ENCODE measurements around the gene ACSM2A. TPM values are rescaled to one million over a fixed set of nuclear protein-coding genes. Genes with fewer than 3 reads are reported as not detected.
"Not testable (repeated sequence)": the region's sequence is repeated elsewhere in the genome, so short reads cannot be mapped to it uniquely, and the experiment has no call there.

ACSM2A gene
- under 0.01 and 0.13 TPM in 2 replicates for total RNA-seq

- not testable (repeated sequence) for DNase-seq (ENCODE audit: low read depth in 2 of 2)
Measured at GRCh38 chr16:20451364-20451763, at the start of gene ACSM2A. TSS of gene ACSM2A (plus strand) at chr16:20451521. CDS start at chr16:20460115, 8,594 bp downstream.

- no peak for DNase-seq (ENCODE audit: low read depth in 2 of 2)
Measured at GRCh38 chr16:20402651-20403050, 48.7 kb upstream of the ACSM2A start.

DNA sequence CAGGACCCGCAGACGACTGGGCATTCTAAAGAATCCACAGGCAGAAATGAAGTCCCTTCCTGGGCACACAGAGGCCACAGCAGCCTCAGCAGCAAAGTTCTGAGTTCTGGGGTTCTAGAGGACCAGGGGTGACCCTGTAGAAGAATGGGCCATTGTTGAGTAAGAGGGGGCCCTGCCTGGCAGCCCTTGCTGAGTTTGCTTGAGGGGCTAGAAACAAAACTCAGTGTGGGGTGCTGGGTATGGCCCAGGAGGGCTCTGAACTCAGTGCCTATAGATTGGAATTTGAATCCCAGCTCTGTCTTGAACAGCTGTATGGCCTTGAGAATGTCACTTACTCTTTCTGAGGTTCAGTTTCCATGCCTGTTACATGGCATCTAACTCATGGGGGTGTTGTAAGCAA, 46.7 kb upstream of the ACSM2A start, which contains the start of gene PDILT:
PDILT (minus strand) TSS at position 101 of the 400 bp plus-strand sequence. CDS start 5,437 bp downstream, outside the sequence.
- no peak for DNase-seq (ENCODE audit: low read depth in 2 of 2)

DNA sequence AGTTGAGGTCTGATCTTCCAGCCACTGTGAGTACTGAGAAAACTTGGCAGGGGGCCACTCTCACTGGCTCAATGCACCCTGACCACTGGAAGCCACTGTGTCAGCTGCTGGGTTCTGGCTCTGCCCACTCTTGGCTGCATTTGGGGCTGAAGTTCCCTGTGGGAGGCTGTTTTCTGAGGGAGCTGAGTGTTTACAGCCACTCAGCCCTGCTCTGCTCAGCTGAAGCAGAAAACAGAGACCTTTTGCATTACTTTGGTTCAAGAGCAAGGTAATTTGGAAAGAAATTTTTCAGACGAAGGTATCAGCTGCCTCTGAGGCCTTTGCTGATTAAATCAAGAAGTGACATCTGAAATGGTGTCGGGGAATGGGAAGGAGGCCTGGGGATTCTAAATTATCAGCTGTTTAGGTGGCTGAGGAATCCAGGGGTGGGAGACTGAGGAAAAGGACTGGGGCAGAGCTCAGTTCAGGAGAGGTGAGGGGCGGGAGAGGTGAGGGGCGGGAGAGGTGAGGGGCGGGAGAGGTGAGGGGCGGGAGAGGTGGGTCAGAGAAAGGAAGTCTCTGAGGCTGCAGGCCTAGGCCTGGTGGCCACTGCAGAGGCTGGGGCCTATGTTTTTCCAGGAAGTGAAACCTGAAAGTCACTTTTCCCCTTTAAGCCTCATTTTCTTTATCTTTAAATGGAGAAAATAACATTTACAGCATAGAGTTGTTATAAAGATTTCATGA, 41.8 kb upstream of the ACSM2A start, which contains the start of gene ACSM5:
ACSM5 (plus strand) TSS at position 137 of the 723 bp plus-strand sequence. CDS start 1,951 bp downstream, outside the sequence.
- DNase-seq (ENCODE audit: low read depth in 2 of 2) = no peak

- DNase-seq (ENCODE audit: low read depth in 2 of 2) = peak in 1 of 2 donors; percentile 6
Measured at GRCh38 chr16:20410121-20410723, 41.1 kb upstream of the ACSM2A start.

DNA sequence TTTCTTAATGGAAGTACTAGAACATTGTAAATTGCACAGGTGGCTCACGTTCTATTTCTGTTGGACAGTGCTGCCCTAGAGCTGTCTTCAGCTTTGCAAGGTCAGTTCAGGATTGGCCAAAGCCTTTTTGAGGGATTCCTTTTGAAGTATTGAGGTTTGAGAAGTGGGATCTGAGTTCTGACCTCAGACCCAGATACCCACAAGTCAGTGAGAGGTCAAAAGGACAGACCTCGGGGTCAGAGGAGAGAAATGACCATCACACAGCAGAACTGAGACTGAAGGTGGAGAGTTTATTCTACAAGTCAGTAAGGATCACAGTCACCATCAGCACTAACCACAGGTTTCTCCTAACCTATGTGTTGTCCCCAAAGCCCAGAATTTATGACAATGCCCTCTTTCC, 40.3 kb upstream of the ACSM2A start:
- DNase-seq (ENCODE audit: low read depth in 2 of 2) = no peak

GRCh38 chr16:20415541-20415940, 35.8 kb upstream of the ACSM2A start:
- no peak for DNase-seq (ENCODE audit: low read depth in 2 of 2)

- DNase-seq (ENCODE audit: low read depth in 2 of 2) = not testable (repeated sequence)
Measured at GRCh38 chr16:20419093-20419492, 32.2 kb upstream of the ACSM2A start.

DNA sequence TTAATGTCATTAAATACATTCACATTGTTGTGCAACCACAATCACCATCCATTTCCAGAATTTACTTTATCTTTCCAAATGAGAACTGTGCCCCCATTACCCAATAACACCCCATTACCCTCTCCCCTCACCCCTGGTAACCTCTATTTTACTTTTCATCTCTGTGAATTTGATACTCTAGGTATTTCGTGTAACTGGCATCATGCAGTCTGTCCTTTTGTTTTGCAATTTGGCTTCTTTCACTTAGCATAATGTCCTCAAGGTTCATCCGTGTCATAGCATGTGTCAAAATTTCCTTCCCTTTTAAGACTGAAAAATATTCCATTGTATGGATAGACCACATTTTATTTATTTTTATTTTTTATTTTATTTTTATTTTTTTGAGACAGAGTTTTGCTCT, 29.6 kb upstream of the ACSM2A start:
- not testable (repeated sequence) for DNase-seq (ENCODE audit: low read depth in 2 of 2)

DNA sequence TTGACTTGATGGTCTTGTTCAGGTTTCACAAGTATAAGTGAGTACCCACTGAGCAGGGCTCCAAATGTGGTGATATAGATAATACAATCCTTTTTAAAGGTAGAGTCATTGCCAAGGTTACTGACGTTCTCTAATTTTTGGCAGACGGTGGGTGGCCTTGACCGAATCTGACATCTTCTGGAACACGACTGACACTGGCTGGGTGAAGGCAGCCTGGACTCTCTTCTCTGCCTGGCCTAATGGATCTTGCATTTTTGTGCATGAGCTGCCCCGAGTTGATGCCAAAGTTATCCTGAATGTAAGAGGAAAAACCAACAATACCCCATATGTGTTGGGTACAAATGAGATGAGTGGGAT, 27.6 kb upstream of the ACSM2A start:
- DNase-seq (ENCODE audit: low read depth in 2 of 2) = not testable (repeated sequence)

DNA sequence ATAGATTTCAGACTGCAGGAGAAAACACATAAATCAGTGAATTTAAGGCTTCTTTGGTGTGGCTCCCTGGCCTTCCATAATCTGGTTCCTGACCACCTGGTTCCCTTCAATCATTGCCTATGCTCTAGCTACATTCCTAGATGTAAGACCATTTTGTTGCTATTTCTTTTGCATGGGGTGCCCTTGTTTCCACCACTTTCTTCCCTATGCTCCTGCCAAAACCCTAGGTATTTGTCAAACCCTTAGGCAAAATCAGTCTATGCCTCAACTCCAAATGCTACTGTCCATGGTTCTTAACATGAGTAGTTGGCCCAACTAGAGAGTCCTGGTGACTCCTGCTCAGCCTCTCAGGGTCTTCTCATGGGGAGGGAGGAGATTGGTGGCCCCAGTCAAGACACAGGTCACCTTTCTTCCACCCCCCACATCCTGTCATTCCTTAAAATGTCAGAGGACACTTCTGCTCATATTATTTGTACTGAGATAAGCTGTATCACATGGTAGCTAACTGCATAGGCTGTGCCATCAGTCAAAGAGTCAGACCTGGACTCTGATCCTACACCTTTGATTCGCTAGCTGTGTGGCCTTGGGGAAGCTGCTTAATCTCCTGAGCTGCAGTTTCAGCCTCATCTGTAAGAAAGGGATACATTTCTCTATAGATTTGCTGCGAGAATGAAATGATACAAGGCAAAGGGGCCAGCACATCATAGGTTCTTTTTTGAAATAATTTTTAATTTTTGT, 27.0 kb upstream of the ACSM2A start:
- no peak for DNase-seq (ENCODE audit: low read depth in 2 of 2)

GRCh38 chr16:20427401-20427797, 23.9 kb upstream of the ACSM2A start:
- not testable (repeated sequence) for DNase-seq (ENCODE audit: low read depth in 2 of 2)

DNA sequence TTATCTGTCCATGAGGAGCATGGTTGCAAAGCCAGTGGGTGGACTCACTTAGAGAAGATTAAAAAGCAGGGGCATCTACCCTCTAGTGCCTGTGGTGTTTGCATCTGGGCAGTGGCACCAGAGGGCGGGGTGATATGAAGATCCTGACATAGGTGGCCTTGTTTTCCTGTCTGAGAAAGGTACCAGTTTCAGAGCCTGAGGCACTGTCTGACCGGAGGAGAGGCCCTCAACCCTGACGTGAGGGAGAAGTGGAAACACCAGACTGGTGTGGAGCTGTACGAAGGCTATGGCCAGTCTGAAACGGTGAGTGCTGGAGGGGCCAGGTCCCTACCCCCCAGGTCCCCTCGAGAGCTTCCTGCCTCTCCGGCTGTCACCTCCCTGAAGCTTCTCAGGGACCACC, 21.8 kb upstream of the ACSM2A start:
- DNase-seq (ENCODE audit: low read depth in 2 of 2) = not testable (repeated sequence)

GRCh38 chr16:20430480-20430879, 20.8 kb upstream of the ACSM2A start:
- DNase-seq (ENCODE audit: low read depth in 2 of 2) = not testable (repeated sequence)

GRCh38 chr16:20430948-20431347, 20.4 kb upstream of the ACSM2A start:
- no peak for DNase-seq (ENCODE audit: low read depth in 2 of 2)

- not testable (repeated sequence) for DNase-seq (ENCODE audit: low read depth in 2 of 2)
Measured at GRCh38 chr16:20438950-20439349, 12.4 kb upstream of the ACSM2A start.

DNA sequence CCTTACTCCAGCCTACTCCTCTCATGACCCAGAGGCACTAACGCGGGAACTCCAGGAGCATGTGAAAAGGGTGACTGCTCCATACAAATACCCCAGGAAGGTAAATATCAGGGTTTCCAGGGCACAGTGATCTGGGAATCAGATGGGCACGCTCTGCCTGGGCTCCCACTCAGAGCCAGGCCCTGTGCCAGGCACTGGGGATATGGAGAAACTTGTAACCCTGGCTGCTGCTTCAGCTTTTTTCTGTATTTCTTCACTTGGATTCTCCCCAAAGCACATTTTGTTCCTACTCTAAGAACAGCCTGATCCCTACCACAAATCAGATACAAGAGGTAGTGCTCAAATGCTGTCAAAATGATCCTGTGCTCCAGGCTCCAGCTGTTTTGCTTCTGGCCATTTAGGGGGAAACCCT, 11.5 kb upstream of the ACSM2A start:
- not testable (repeated sequence) for DNase-seq (ENCODE audit: low read depth in 2 of 2)

GRCh38 chr16:20440731-20441130, 10.6 kb upstream of the ACSM2A start:
- DNase-seq (ENCODE audit: low read depth in 2 of 2) = not testable (repeated sequence)

DNA sequence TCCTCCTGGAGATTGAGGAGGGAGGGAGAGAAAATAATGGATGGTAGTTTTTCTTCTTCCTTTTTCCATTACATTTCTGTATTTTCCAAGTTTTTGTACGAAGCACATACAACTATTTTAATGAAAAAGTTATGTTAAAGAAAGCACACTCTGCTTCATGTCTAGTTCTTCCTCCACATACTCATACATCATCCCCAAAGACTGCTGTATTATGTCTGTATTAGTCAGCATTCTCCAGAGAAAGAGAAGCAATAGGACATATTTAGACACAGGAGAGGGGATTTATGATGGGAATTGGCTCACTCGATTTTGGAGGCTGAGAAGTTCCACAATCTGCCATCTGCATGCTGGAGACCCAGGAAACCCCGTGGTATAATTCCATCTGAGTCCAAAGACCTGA, 10.1 kb upstream of the ACSM2A start:
- DNase-seq (ENCODE audit: low read depth in 2 of 2) = no peak

- not testable (repeated sequence) for DNase-seq (ENCODE audit: low read depth in 2 of 2)
Measured at GRCh38 chr16:20441859-20442258, 9.5 kb upstream of the ACSM2A start.

DNA sequence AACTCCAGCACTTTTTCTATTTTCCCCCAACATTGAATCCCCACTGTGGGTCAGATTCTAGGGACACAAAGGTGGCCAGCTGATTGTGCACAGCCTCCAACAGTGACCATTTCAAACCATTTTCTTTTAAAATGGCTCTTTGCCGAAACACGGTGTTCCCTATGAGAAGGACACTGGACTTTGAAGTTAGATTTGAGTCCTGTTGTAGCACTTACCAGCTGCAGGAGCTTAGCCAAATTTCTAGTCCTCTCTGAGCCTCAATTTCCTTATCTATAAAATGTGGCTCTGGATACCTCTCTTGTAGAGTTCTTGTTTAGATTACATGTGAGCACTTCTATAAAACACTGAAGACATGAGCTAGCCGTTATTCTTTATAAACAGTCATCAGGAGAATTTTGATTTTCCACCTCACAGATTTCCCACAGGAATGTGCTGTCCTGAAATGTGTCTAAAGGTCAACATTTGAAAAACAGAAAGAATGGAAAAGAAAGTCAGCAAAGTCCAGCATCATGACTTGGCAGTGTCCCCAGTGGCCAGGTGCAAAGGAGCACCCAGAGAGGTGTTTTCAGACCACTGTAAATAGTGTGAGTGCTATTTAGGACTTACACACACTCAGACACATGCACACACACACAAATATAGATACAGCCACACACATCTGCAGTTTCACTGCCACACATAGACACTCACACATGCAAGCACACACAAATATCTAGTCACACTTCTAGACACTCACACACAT, 4.5 kb upstream of the ACSM2A start:
- not testable (repeated sequence) for DNase-seq (ENCODE audit: low read depth in 2 of 2)

Measured in dermis microvascular lymphatic vessel endothelial cell (primary cell).